Body of pancreas (tissue), 4 donors: ENCODE data around the gene GPR156.

Experiments
- CTCF ChIP-seq, 7 experiments: fragments of 450-650 bp in 4 of 7; fragments of 200-600 bp in 3 of 7; sonication (generic) in 3 of 7; IDR thresholded peaks; one replicate each; pipeline ENCODE4 v1.5.1; 2016 to 2019; ENCODE audit warnings: antibody characterized with exemption in 7 of 7
- POLR2A ChIP-seq, 3 donors: fragments of 450-650 bp; IDR thresholded peaks; one replicate each; pipeline ENCODE4 v1.6.1; 2016; ENCODE audit warnings: antibody characterized with exemption in 3 of 3, mild to moderate bottlenecking in 2 of 3

GRCh38 chr3:120155108-120155507, 129.9 kb downstream of the GPR156 start:
- TF ChIP-seq CTCF (IDR thresholded peaks at IDR 0.05): no peak
- no peak for TF ChIP-seq POLR2A (IDR thresholded peaks at IDR 0.05)
